ENCODE data around the gene RUBCNL.

RUBCNL gene

GRCh38 chr13:46304546-46304945 lies 82.5 kb downstream of the RUBCNL start:
- DNase-seq (ENCODE audit: low spot score): no peak

- DNase-seq (ENCODE audit: low spot score): no peak
Observed at GRCh38 chr13:46303742-46304385, 83.2 kb downstream of the RUBCNL start.

- no peak for DNase-seq (ENCODE audit: low spot score)
Observed at GRCh38 chr13:46297361-46297811, 89.7 kb downstream of the RUBCNL start.

- DNase-seq (ENCODE audit: low spot score): no peak
Observed at GRCh38 chr13:46296921-46297320, 90.1 kb downstream of the RUBCNL start.

GRCh38 chr13:46296115-46296822 lies 90.8 kb downstream of the RUBCNL start:
- DNase-seq (ENCODE audit: low spot score): no peak

- DNase-seq (ENCODE audit: low spot score): no peak
Observed at GRCh38 chr13:46295491-46296114, 91.4 kb downstream of the RUBCNL start.

- no peak for DNase-seq (ENCODE audit: low spot score)
Observed at GRCh38 chr13:46293436-46293835, 93.6 kb downstream of the RUBCNL start.
